Pulmonary artery endothelial cell (primary cell): ENCODE data around the gene MARCHF3. TPM values are rescaled to one million over a fixed set of nuclear protein-coding genes. Genes with fewer than 3 reads are reported as not detected.

Experiments
- total RNA-seq: library from RNA; depleted of rRNA; stranded (reverse); fragments of >200 nt; gene quantifications from 2 replicates; pipeline ENCODE4 v1.2.3, GENCODE V29; 2014

MARCHF3 gene
- total RNA-seq, 1 donor from 2014 or later = 101 TPM

Other genes with a start within 250 kb of the MARCHF3 start
- gene C5orf63, start 42.9 kb upstream of the MARCHF3 start, total RNA-seq = 1.3 and 1.7 TPM in 2 replicates